HG03354 (cell line): Measurements from ENCODE around the gene MPND.
"Not testable (repeated sequence)": the region's sequence is repeated elsewhere in the genome, so short reads cannot be mapped to it uniquely, and the experiment has no call there.

ENCODE experiments used
- ATAC-seq: cut with Tn5 transposase; IDR thresholded peaks from one replicate; pipeline ENCODE4 v1.9.1; 2021; ENCODE audit warnings: mild to moderate bottlenecking; ENCODE audit not compliant: unreplicated experiment, poor library complexity, severe bottlenecking

Gene MPND

DNA sequence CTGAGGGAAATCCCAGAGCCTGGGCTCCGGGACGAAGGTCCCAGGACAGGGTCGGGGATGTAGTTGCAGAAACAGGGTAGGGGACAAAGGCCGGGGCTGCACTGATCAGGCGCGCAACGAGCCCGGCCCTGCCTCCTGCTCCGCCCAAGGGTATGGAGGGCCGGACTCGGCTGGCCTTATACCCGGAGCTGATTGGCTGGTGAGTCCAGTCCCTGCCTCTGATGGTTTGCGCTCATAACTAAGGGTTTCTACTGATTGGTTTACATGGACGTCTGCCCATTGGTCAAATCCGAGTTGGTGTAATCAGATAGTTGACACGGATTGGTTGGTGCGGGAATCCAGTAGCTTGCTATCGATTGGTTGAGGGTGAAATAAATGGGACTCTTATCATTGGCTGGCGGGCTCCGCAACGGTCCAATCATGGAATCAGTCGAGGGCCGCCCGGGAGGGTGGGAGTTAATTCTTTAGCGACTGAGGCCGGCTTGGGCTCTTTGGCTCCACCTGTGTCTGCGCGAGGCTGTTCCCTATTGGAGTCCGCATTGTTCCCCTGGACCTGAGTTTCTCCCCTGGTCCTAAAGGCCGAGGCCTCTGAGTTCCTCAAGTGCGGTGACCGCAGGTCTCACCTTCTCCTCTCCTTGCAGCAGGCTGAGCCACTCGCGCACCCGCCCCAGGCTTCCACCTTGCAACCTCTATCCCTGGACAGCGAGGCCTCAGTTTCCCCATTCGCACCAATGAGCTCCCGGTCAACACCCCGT lies 570 bp upstream of the MPND start:
- ATAC-seq, result peak; percentile 83

DNA sequence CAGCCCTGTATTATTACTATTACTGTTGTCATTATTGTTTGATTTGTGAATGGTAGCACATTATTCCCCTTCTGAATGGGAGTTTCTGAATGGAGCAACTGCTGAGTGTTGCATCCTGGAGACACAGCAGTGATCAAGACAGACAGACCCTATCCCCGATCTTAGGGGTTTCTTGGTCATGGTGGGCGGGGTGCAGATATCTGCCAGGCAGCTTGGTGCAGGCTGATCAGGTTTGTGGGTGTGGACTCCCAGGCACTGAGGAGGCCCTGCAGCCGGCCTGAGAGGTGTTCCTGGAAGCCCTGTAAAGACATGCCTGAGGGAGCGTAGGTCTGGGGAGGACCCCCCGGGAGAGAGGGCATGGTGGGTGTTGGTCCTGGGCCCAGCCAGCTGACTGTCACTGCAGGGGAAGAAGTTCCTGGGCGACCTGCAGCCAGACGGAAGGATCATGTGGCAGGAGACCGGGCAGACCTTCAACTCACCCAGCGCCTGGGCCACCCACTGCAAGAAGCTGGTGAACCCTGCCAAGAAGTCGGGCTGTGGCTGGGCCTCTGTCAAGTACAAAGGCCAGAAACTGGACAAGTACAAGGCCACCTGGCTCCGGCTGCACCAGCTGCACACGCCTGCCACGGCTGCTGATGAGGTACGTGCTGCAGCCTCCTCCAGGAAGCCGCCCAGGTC lies 2.1 kb downstream of the MPND start:
- ATAC-seq, result no peak

GRCh38 chr19:4346020-4346383 lies 2.6 kb downstream of the MPND start:
- no peak for ATAC-seq

GRCh38 chr19:4347521-4347920 lies 4.2 kb downstream of the MPND start:
- ATAC-seq, result no peak

DNA sequence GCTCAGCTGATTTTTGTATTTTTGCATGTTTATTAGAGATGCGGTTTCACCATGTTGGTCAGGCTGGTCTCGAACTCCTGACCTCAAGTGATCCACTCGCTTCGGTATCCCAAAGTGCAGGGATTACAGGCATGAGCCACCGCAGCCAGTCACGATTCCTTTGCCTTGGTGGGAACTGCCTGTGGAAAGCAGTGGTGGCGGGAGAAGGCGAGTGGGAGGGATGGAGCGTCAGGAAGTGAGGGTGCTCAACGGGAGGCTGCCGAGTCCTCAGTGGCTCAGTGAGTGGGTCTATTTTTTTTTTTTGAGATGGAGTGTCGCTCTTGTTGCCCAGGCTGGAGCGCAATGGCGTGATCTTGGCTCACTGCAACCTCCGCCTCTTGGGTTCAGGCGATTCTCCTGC lies 5.9 kb downstream of the MPND start:
- not testable (repeated sequence) for ATAC-seq

- ATAC-seq, result no peak
These were observed 6.7 kb downstream of the MPND start for GRCh38 chr19:4350111-4350510.

DNA sequence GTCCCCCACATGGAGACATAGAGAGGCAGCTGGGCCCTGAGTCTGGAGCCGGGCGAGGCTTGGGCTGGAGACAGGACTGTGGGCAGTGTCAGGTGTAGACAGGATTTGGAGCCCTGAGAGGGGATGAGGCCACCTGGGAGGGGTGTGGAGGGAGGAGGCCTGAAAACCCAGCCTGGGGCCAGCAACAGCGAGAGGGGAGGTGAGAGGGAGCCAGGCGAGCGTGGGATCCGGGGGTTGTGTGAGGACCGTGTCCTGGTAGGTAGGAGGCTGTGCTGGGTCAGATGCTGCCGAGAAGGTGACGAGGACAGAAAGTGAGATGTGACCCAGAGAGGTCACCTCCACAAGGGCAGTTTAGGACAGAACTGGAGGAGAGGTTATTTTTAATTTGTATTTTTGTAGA lies 7.4 kb downstream of the MPND start:
- ATAC-seq, result no peak

- ATAC-seq, result no peak
These were observed 9.3 kb downstream of the MPND start for GRCh38 chr19:4352701-4353121.

GRCh38 chr19:4354282-4354681 lies 10.9 kb downstream of the MPND start:
- no peak for ATAC-seq

DNA sequence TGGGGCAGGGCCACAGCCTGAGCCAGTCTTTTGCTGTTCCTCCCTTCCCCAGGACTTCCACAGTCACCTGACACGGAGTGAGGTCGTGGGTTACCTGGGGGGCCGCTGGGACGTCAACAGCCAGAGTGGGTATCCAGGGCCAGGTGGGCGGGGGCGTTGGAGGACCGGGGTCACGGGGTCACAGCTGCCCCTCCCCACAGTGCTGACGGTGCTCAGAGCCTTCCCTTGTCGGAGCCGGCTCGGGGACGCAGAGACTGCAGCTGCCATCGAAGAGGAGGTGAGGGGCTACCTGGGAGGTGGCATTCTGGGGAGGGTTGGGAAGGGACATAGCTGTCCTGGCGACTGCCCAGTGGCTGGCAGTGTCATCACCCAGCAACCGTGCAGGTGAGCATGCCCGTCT lies 11.5 kb downstream of the MPND start:
- ATAC-seq, result no peak

- ATAC-seq, result no peak
These were observed 13.9 kb downstream of the MPND start for GRCh38 chr19:4357095-4357797.

DNA sequence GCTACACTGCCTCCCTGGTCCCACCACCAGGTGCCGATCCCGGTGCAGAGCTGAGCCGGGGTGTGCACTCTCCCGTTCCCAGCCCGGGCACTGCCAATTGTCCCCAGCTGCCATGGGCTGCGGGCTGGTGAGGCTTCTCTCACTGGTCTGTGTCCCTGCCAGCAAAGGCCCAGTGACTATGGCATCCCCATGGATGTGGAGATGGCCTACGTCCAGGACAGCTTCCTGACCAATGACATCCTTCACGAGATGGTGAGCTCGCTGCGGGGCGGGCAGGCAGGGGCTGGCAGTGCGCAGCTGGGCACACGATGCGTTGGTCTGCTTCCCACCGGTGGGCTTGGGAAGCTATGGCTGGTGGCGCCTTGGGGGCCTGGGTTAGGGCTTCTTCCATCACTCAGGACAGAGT lies 14.6 kb downstream of the MPND start:
- ATAC-seq, result no peak

DNA sequence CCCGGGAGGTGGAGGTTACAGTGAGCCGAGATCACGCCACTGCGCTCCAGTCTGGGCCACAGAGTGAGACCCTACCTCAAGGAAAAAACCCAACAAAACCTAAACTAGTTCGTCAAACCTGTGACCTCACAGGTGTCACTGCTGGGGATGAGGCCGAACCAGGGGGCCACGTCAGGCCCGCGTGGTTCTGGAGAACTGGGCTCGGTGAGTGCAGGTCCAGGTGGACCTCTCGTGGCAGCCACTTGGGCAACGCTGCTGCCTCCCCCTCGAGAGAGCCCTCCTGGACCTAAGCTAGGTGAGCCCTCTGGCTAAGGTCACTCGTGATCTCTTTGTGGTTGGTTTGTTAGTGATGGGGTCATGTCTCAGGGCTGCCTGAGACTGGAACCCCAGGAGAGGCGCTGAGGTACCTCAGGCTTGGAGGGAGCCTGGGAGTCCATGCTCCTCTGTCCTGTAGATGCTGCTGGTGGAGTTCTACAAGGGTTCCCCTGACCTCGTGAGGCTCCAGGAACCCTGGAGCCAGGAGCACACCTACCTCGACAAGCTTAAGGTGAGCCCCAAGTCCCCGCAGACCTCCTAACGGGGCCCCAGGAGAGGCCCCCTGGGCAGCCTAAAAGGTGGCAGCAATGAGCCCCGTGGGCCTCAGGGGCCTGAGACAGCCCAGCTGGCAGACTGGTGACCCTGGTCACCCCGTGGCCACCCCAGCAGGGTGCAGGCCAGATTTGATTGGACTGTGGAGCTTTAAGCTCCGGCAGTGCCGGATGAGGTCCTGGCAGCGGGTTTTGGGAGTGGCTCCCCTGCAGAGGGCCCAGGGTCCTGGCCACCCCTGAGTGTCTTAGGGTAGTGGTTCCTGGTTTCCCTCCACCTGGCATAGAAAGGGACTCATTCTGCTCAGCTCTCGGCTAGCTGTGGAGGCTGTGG lies 15.6 kb downstream of the MPND start:
- no peak for ATAC-seq

DNA sequence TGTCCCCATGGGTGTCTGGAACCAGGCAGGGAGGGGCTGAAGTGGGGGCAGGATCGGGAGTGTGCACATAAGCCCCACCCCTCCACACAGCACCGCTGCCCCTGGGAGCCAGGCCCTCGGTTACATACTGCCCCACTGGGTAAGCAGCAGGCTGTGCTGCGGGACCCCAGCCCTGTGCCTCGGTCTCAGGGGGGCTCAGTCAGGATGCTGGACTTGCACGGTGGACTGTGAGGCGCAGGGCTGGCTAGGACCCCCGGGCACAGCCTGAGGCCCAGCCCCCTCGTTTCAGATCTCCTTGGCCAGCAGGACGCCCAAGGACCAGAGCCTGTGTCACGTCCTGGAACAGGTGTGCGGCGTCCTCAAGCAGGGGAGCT lies 16.3 kb downstream of the MPND start:
- no peak for ATAC-seq

- ATAC-seq, result no peak
These were observed 16.8 kb downstream of the MPND start for GRCh38 chr19:4360081-4360569.

GRCh38 chr19:4360641-4361151 lies 17.3 kb downstream of the MPND start:
- ATAC-seq, result no peak

GRCh38 chr19:4361152-4362046 lies 18.0 kb downstream of the MPND start:
- no peak for ATAC-seq

DNA sequence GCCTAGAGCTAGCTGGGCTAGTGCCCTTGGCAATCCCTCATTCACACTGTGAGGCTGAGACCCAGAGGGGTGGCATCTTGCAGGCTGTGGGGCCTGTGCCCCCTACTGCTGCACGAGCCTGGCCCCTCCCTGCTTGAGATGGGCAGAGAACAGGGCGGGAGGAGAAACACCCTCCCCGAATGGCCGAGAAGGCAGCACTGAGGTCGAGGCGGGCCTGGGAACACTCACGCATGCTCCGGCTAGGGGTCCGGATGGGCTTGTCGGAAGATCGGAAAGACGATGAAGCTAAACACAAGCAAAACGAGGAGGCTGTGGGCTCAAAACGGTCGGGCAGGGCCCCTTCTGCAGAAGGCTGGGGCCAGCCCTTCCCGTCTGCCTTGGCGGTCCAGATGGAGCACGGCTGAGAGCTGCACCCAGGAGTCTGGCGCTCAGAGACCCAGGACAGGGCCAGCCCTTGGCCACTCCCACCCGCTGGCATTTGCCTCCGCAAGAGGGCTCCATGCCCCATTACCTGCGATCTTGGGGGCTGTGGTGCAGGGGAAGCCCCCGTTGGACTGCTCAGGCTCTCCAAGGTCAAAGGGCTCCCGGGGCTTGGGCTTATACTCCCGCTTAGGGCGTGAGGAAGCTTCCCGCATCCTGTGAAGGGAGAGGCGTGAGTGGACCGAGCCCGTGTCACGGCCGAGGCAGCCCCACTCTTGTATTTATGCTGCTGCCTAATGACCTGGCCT lies 18.9 kb downstream of the MPND start:
- no peak for ATAC-seq
